Eye (tissue), 1 donor: ENCODE results near the gene MRPL3.

Experiments
- DNase-seq: peaks from one replicate; pipeline ENCODE4 v3.0.0-alpha.2; 2015

MRPL3 gene

GRCh38 chr3:131502530-131503319 is at the start of gene MRPL3:
Gene MRPL3 (minus strand): TSS chr3:131502971. CDS start chr3:131502821, 150 bp downstream.
- DNase-seq = peak; percentile 95

GRCh38 chr3:131551761-131552160 is 49.0 kb upstream of the MRPL3 start:
- DNase-seq = no peak

GRCh38 chr3:131550562-131551465 is 48.0 kb upstream of the MRPL3 start:
- peak; percentile 32 for DNase-seq

- no peak for DNase-seq
These were observed 46.6 kb upstream of the MRPL3 start for GRCh38 chr3:131549340-131549739.

DNA sequence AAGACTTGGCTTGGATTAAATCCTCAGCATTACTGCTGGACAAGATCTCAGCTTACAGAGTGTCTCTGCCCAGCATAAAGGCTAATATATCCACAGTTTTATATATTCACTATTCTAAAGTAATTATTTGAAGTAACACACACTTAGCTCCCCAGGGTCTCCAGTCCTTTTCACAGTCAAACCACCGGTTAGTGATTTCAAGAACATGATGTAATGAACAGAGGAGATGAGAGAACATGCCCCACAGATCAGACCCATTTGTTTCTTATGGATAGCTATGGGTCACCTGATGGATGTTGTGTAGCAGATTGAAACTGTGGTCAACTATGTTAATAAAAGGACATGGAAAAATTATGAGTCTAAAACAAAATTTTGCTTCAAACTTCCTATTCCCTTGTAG is 44.8 kb upstream of the MRPL3 start:
- DNase-seq = no peak

GRCh38 chr3:131546441-131546840 is 43.7 kb upstream of the MRPL3 start:
- DNase-seq = no peak

GRCh38 chr3:131544557-131544956 is 41.8 kb upstream of the MRPL3 start:
- no peak for DNase-seq

- no peak for DNase-seq
These were observed 40.9 kb upstream of the MRPL3 start for GRCh38 chr3:131543714-131544113.

DNA sequence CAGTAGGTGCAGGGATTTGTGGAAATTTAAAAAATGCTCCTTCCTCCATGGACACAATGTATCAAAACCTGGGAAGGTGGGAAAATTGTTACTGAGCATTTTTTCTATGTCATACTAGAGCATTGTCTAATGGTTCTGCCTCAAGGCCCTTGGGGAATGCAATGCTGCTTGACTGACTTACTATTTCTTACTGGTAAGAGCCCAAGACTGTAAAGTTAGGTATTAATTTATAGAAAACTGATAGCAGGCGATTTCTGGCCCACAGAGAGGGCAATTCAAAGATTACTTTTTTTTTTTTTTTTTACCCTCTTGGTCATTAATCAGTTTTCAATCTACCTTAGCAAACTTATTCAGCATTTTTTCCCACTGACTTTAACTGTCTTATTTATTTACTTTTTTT is 38.5 kb upstream of the MRPL3 start:
- no peak for DNase-seq

DNA sequence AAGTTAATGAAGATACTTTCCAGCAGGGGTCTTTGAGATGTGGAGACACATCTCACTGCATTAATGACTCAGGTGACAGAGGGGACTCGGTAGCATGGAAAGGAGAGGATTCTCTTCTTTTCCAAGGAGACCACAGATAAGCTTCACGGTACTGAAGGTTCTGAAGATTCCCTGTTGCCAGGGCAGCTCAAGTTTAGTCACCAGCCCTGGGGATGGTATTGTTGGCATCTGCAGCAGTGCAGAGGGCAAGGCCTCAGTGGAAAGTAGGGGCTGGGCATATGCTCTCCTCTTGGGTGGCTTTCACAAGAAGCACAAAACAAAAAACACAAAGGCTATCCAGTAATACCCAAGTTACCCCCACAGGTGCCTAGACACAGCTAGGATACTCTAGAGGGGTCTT is 38.0 kb upstream of the MRPL3 start:
- DNase-seq = no peak

DNA sequence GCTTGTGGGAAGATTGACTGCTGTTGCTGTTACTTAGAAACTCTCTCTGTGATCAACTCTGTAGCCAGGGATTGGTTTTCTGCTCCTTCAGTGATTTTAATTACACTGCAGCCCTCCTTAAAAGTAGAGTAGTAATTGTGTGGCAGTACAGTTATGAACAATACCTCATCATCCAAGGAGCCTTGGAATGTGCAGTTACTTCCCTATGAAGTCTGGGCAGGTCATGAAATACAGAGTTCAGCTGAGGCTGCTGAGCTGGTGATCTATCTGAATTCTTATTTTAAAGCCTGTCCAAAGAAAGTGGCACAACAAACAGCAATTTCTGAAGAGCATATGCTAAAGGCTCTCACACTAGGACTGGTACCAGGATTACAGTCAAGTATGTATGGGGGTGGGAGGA is 37.4 kb upstream of the MRPL3 start:
- no peak for DNase-seq

DNA sequence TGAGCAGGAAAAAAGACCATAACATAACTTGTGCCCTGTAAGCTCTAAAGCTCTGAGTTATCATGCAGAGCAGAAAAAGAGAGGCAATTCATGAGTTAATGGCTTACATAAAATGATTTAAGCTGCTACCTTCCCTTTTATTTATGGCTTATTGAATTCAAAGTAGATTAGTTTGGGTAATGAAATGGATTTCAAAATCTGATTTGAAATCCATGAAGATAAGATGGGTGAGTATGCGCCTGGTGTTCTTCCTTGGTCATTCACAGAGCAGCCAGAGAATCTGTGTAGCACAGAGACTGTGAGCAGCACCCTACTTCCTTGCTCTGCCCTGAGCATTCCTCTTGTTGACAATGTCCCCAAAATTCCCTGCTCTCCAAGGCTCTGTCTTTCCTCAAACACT is 36.2 kb upstream of the MRPL3 start:
- no peak for DNase-seq

GRCh38 chr3:131537531-131537930 is 34.8 kb upstream of the MRPL3 start:
- DNase-seq = no peak

DNA sequence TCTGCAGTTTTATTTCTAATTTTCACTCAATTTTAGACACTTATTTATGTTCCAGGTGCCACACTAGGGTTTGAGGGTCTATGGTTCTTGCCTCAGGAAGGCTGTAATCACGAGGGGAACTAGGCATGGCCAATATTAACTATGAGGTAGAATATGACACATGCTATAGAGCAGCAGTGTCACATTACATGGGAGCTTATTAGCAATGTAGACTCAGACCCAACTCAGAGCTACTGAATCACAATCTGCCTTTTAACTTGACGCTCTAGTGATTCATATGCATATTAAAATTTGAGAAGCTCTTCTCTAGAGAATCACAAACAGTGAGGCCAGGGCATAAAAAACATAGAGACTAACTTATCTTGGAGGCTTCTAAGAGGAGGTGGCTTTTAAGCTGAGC is 32.8 kb upstream of the MRPL3 start:
- DNase-seq = no peak

DNA sequence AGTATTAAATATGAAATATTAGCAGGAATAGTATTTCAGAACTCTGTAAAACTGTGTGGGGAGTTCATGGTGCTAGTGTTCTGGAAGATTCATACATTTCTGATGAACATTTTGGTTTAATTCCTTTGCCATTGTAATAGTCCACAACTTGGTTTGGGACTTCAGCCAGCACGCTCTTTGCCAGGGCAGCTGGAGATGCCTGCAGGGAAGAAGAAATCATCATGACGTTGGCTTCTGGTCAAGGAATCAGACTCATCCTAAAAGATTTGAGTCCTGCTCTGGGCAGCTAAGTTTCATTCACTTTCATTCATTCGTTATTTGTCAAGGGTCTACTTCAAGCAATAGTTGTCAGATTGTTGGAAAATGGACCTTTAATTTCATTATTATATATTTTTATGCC is 32.4 kb upstream of the MRPL3 start:
- DNase-seq = no peak

DNA sequence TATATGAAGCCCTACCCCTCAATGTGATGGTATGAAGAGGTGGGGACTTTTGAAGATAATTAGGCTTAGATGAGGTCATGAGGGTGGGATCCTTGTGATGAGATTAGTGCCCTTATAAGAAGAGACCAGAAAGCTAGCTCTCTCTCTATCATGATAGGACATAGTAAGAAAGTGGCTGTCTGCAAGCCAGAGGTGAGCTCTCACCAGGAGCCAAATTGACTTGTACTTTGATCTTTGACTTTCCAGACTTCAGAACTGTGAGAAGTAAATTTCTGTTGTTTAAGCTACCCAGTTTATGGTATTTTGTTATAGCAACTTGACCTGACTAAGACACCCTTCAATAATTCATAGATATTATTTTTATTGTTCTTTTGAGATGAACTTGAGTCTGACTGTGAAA is 29.9 kb upstream of the MRPL3 start:
- DNase-seq = no peak

DNA sequence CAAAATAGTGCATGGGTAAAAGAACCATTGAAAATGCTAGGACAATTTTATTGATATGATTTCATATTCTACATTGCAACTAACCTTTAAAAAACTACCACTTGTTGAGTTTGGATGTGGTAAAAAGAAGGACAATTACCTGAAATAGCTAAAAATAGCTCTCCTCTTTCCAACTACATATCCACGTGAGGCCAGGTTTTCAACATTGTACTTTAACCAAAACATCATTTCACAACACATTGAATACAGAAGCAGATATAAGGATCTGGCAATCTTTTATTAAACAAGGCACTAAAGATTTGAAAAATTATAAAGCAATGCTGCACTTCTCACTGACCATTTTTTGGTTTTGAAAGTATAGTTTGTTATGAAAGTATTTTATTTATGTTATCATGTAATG is 28.1 kb upstream of the MRPL3 start:
- no peak for DNase-seq

DNA sequence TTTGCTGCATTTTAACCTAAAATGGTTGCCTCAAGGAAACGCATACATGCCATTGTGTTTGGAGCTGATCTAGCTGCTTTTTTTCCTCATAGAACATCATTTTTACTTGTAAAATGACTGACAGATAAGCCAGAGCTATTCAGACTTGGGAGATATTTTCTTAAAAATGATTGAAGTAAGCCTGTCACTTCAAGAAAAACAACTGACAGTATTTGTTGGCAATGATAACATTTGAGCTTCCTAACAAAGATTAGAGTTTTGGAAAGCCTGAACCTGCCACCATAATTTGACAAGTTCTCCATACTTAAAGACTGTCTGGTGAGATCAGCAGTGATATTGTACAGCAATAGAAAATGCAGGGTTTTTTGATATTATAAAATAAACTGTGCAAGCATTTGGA is 27.6 kb upstream of the MRPL3 start:
- no peak for DNase-seq

DNA sequence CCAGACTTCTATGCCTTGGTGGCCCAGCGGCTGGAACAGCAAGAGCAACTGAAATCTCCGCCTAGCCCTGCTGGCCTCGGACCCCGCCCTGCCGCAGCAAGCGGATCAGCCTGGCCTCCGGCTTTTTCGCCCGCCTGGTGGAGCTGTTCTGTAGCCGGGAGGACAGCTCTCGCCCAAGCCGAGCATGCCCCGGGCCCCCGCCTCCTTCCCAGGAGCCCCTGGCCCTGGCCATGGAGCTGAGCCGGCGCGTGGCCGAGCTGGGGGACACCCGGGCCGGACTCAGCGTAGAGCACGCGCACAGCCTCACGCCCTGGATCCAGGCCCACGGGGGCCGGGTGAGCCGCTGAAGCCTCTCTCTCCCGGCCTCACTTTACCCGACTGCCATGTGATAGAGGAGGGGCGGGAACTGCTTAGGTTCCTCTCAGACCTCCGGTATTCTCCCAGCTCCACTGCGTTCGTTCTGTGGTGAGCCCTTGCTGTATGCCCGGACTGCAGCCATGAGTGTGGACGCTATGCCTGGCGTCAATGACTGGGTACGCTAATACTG is 24.1 kb upstream of the MRPL3 start:
- DNase-seq = peak; percentile 90

GRCh38 chr3:131518680-131519079 is 15.9 kb upstream of the MRPL3 start:
- DNase-seq = no peak

DNA sequence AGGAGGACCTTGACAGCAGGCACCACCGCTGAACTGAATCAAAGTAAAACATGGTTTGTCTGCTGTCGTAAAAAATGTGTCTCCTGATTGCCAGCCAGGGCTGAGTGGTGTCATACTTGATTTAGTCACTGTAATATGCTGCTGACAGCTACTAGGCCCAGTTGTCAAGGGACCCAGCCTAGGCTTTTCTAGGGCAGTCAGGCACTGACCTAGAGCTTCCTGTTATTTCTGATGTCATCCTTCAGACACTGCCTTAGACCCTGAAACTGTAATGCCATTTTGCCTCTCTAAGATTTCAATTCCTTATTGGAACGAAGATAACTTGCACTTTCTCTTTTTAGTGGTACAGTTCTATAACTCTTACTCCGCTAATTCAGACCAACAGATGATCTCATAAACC is 2.6 kb upstream of the MRPL3 start:
- DNase-seq = no peak

DNA sequence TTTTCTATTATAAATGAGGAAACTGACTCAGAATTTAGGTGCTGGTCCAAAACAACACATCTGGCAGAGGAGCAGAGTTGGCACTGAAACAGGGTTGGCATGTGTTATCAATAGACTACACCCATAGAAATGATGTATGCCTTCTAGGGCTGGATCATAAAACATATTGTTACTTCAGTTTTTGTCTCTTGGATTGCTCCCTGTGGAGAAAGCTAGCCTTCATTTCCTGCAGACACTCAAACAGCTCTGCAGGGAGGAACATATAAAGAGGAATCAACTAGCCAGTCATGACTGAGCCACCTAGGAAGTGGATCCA is 507 bp upstream of the MRPL3 start:
- DNase-seq = no peak

DNA sequence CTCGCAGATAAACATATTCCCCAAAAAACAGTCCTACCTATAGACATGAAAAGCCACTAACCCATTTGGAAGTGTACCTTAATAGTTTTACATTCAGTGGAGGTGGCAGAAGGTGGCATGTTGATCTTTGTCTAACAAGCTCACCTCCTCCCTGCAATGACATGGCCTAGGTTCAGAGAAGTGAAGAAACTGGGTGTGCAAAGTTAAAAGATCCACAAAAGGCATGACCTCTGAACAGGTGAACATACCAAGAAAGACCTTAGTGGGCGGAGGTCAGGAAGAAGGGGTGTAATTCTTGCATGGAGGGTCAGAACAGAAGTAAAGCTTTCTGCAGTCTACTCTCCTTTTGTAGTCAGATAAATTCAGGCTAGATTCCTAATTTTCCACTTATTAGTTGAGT is 822 bp downstream of the MRPL3 start:
- DNase-seq = no peak

- DNase-seq = no peak
These were observed 8.1 kb downstream of the MRPL3 start for GRCh38 chr3:131494706-131495105.
